K562 (cell line): Measurements from ENCODE around the gene POU3F1. TPM values are rescaled to one million over a fixed set of nuclear protein-coding genes. Genes with fewer than 3 reads are reported as not detected.

Source experiments
- polyA plus RNA-seq, 8 experiments: library from polyadenylated mRNA; depleted of rRNA in 4 of 8; stranded (reverse) in 5 of 8; unstranded in 3 of 8; fragments of >200 nt; fragmentation: Nextera tagmentation in 2 of 8; fragmentation: Illumina TruSeq in 1 of 8; extraction: Ambion mirVana in 2 of 8; extraction: Trizol in 1 of 8; gene quantifications; 2 replicates each; pipeline versions ENCODE4 v1.2.1 to v1.2.3, GENCODE V29; 2011 to 2014; ENCODE audit warnings: inconsistent platforms in 1 of 8, missing spikeins in 1 of 8
- total RNA-seq, 7 experiments: library from RNA; depleted of rRNA in 6 of 7; stranded (reverse); fragments of >200 nt in 6 of 7; fragmentation: Illumina TruSeq in 2 of 7; extraction: Trizol in 2 of 7; gene quantifications; 2 replicates each; pipeline versions ENCODE4 v1.2.1 to v1.2.3, GENCODE V29; 2011 to 2021; ENCODE audit warnings: low replicate concordance in 1 of 7
- TF ChIP-seq, protein P1 (sequence below), 2 experiments: fragments of 450-650 bp; formaldehyde crosslinking in 1 of 2; IDR thresholded peaks; 2 replicates each; pipeline versions ENCODE4 v1.4.0 to v1.6.1; 2014 to 2020; ENCODE audit warnings: mild to moderate bottlenecking in 2 of 2, borderline replicate concordance in 1 of 2, low read depth in 1 of 2

The POU3F1 gene
- total and polyA plus RNA-seq, 9 of the 15 experiments (the other 6 are each of a cell fraction or from before 2014, with no cell fraction given) = 0.09 TPM; not detected in 8

DNA sequence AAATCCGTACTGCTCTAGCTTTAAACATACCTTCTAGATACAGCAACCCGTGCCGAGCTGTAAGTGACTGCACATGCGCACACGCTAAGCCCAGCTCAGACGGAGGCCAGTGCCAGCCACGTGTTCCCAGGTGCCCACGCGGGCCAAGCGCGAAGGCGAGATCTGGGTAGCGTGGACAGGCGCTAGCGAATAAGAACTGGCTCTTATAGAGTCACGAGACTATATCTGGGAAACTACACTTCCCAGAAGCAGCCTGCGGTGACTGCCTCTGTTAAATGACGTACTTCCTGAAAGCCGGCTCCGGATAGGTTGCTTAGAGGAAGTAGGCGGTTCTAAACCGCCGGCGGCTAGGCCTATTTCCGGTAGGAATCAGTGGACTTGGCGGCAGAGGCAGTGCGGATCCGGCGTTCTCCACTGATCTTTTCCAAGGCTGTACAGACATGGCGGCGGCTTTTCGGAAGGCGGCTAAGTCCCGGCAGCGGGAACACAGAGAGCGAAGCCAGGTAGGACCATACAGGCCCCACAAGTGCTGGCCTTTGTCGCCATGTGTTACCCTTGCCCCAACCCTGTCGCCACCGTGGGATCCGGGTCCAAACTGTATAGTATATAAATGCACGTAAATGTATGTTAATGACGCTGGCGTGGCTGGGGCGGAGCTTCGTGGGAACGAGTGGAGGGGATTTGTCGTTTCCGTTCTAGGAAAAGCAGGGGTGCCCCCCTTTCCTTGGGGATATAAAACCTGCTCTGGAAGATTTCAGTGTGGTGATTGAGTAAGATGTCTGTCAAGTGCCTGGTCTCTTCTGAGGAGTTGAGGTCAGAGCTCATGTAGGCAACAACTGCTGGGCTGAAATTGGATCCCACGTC lies 34.0 kb downstream of the POU3F1 start, which contains the start of gene UTP11 (continued):
- TF ChIP-seq, protein P1, sequence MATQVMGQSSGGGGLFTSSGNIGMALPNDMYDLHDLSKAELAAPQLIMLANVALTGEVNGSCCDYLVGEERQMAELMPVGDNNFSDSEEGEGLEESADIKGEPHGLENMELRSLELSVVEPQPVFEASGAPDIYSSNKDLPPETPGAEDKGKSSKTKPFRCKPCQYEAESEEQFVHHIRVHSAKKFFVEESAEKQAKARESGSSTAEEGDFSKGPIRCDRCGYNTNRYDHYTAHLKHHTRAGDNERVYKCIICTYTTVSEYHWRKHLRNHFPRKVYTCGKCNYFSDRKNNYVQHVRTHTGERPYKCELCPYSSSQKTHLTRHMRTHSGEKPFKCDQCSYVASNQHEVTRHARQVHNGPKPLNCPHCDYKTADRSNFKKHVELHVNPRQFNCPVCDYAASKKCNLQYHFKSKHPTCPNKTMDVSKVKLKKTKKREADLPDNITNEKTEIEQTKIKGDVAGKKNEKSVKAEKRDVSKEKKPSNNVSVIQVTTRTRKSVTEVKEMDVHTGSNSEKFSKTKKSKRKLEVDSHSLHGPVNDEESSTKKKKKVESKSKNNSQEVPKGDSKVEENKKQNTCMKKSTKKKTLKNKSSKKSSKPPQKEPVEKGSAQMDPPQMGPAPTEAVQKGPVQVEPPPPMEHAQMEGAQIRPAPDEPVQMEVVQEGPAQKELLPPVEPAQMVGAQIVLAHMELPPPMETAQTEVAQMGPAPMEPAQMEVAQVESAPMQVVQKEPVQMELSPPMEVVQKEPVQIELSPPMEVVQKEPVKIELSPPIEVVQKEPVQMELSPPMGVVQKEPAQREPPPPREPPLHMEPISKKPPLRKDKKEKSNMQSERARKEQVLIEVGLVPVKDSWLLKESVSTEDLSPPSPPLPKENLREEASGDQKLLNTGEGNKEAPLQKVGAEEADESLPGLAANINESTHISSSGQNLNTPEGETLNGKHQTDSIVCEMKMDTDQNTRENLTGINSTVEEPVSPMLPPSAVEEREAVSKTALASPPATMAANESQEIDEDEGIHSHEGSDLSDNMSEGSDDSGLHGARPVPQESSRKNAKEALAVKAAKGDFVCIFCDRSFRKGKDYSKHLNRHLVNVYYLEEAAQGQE (IDR thresholded peaks at IDR 0.05; ENCODE audit: borderline replicate concordance) = peak; percentile 64
- TF ChIP-seq, protein P1 (CRISPR knock-in tag; IDR thresholded peaks at IDR 0.05; ENCODE audit: low read depth) = peak; percentile 45
